ENCODE data around the gene TMEM26.

Gene TMEM26

GRCh38 chr10:61460835-61461234 lies 7.7 kb upstream of the TMEM26 start:
- DNase-seq (ENCODE audit: low read depth in 3 of 3) = no peak

GRCh38 chr10:61458031-61458430 lies 4.8 kb upstream of the TMEM26 start:
- DNase-seq (ENCODE audit: low read depth in 3 of 3) = no peak

- no peak for DNase-seq (ENCODE audit: low read depth in 3 of 3)
These were observed 3.1 kb upstream of the TMEM26 start for GRCh38 chr10:61456095-61456789.

GRCh38 chr10:61455656-61456055 lies 2.5 kb upstream of the TMEM26 start:
- DNase-seq (ENCODE audit: low read depth in 3 of 3) = no peak

- no peak for DNase-seq (ENCODE audit: low read depth in 3 of 3)
These were observed 1.4 kb upstream of the TMEM26 start for GRCh38 chr10:61454541-61454940.

- DNase-seq (ENCODE audit: low read depth in 3 of 3) = no peak
These were observed 980 bp downstream of the TMEM26 start for GRCh38 chr10:61452151-61452651.

- DNase-seq (ENCODE audit: low read depth in 3 of 3) = no peak
These were observed 1.8 kb downstream of the TMEM26 start for GRCh38 chr10:61451357-61451756.

- no peak for DNase-seq (ENCODE audit: low read depth in 3 of 3)
These were observed 4.2 kb downstream of the TMEM26 start for GRCh38 chr10:61448841-61449600.

GRCh38 chr10:61448091-61448490 lies 5.1 kb downstream of the TMEM26 start:
- no peak for DNase-seq (ENCODE audit: low read depth in 3 of 3)

- DNase-seq (ENCODE audit: low read depth in 3 of 3) = no peak
These were observed 14.0 kb downstream of the TMEM26 start for GRCh38 chr10:61439058-61439609.

- DNase-seq (ENCODE audit: low read depth in 3 of 3) = no peak
These were observed 14.8 kb downstream of the TMEM26 start for GRCh38 chr10:61438141-61438988.

GRCh38 chr10:61423178-61423577 lies 30.0 kb downstream of the TMEM26 start:
- no peak for DNase-seq (ENCODE audit: low read depth in 3 of 3)

- DNase-seq (ENCODE audit: low read depth in 3 of 3) = no peak
These were observed 35.5 kb downstream of the TMEM26 start for GRCh38 chr10:61417661-61418060.

GRCh38 chr10:61415824-61416223 lies 37.4 kb downstream of the TMEM26 start:
- no peak for DNase-seq (ENCODE audit: low read depth in 3 of 3)

- no peak for DNase-seq (ENCODE audit: low read depth in 3 of 3)
These were observed 41.5 kb downstream of the TMEM26 start for GRCh38 chr10:61411706-61412105.

- no peak for DNase-seq (ENCODE audit: low read depth in 3 of 3)
These were observed 42.7 kb downstream of the TMEM26 start for GRCh38 chr10:61410353-61411070.

- no peak for DNase-seq (ENCODE audit: low read depth in 3 of 3)
These were observed 44.0 kb downstream of the TMEM26 start for GRCh38 chr10:61409157-61409556.

GRCh38 chr10:61408105-61408504 lies 45.1 kb downstream of the TMEM26 start:
- DNase-seq (ENCODE audit: low read depth in 3 of 3) = no peak

GRCh38 chr10:61406736-61407135 lies 46.4 kb downstream of the TMEM26 start:
- no peak for DNase-seq (ENCODE audit: low read depth in 3 of 3)

GRCh38 chr10:61406242-61406641 lies 46.9 kb downstream of the TMEM26 start:
- DNase-seq (ENCODE audit: low read depth in 3 of 3) = no peak

- no peak for DNase-seq (ENCODE audit: low read depth in 3 of 3)
These were observed 48.4 kb downstream of the TMEM26 start for GRCh38 chr10:61404751-61405150.

Data from stimulated activated CD4-positive, alpha-beta T cell treated with anti-CD3 and anti-CD28 coated beads, TNF-alpha, amount 100 ng/mL, for 24 hours (primary cell).